Measurements from ENCODE around the gene SND1.

- no peak for TF ChIP-seq CTCF (IDR thresholded peaks at IDR 0.05)
- TF ChIP-seq POLR2A (IDR thresholded peaks at IDR 0.05), result no peak
Measured at GRCh38 chr7:127948930-127949329, 296.9 kb downstream of the SND1 start.

Measured in vagina (tissue), 2 donors.